ENCODE results near the gene EDN1.

DNA sequence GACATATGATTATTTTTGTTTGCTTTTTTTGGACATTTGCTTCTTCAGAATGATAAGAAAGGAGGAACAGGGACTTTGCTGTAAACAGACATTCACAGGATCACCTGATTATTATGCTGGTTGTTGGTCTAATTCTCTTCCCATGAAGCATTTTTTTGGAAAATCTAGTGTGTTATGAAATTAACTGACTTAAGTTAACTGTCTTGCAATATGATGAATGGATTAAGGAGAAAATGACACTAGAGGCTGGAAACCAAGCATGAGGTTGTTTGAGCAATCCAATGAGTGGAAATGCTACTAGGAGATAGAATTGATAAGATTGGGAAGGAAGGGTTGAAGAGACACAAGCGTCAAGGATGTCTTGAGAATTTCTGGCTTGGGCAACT is 13.2 kb upstream of the EDN1 start:
- no peak for TF ChIP-seq EGR1 (IDR thresholded peaks at IDR 0.05; ENCODE audit: borderline replicate concordance in 1 of 2, low read depth in 2 of 2, low read length in 2 of 2)
- TF ChIP-seq, protein P1, sequence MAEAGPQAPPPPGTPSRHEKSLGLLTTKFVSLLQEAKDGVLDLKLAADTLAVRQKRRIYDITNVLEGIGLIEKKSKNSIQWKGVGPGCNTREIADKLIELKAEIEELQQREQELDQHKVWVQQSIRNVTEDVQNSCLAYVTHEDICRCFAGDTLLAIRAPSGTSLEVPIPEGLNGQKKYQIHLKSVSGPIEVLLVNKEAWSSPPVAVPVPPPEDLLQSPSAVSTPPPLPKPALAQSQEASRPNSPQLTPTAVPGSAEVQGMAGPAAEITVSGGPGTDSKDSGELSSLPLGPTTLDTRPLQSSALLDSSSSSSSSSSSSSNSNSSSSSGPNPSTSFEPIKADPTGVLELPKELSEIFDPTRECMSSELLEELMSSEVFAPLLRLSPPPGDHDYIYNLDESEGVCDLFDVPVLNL (IDR thresholded peaks at IDR 0.05; ENCODE audit: low read depth, low read length) = no peak
- TF ChIP-seq CTCF (IDR thresholded peaks at IDR 0.05 in 2 of 3, conservative IDR thresholded peaks at IDR 0.05 in 1 of 3; ENCODE audit: control insufficient read depth in 2 of 3, extremely low read depth in 1 of 3, insufficient read depth in 1 of 3, low read depth in 3 of 3, low read length in 3 of 3) = no peak
- no peak for TF ChIP-seq CHD4 (IDR thresholded peaks at IDR 0.05)
